H9 (cell line): ENCODE measurements around the gene SYNE2. TPM values are rescaled to one million over a fixed set of nuclear protein-coding genes. Genes with fewer than 3 reads are reported as not detected.

Source experiments
- DNase-seq: peaks from one replicate; pipeline ENCODE4 v3.0.0-alpha.2; 2017
- H2AFZ ChIP-seq: one replicate; pipeline ENCODE4 v1.6.1; 2013; ENCODE audit warnings: mild to moderate bottlenecking, low read length, control low read depth, moderate library complexity
- H2AK5ac ChIP-seq: 2 replicates; pipeline ENCODE4 v1.6.1; 2013; ENCODE audit warnings: low read length, control low read depth, mixed read lengths; ENCODE audit not compliant: insufficient read length
- H2BK120ac ChIP-seq: one replicate; pipeline ENCODE4 v1.6.1; 2013; ENCODE audit warnings: low read depth, mild to moderate bottlenecking, low read length, control low read depth, inconsistent platforms; ENCODE audit not compliant: poor library complexity, severe bottlenecking
- H2BK12ac ChIP-seq: 2 replicates; pipeline ENCODE4 v1.6.1; 2013; ENCODE audit warnings: low read length, control low read depth, mixed read lengths, low read depth; ENCODE audit not compliant: insufficient read length
- H2BK15ac ChIP-seq: 2 replicates; pipeline ENCODE4 v1.6.1; 2013; ENCODE audit warnings: low read depth, low read length, control low read depth
- H2BK20ac ChIP-seq: one replicate; pipeline ENCODE4 v1.6.1; 2013; ENCODE audit warnings: low read depth, mild to moderate bottlenecking, low read length, control low read depth, inconsistent platforms; ENCODE audit not compliant: poor library complexity, severe bottlenecking
- H2BK5ac ChIP-seq: 2 replicates; pipeline ENCODE4 v1.6.1; 2013; ENCODE audit warnings: low read length, control low read depth, mixed read lengths; ENCODE audit not compliant: insufficient read length
- H3K14ac ChIP-seq: 2 replicates; pipeline ENCODE4 v1.6.1; 2013; ENCODE audit warnings: low read length, control low read depth; ENCODE audit not compliant: insufficient read depth
- H3K18ac ChIP-seq: 2 replicates; pipeline ENCODE4 v1.6.1; 2013; ENCODE audit warnings: low read depth, mild to moderate bottlenecking, mixed read lengths, low read length, control low read depth; ENCODE audit not compliant: insufficient read length
- H3K23ac ChIP-seq: 2 replicates; pipeline ENCODE4 v1.6.1; 2013; ENCODE audit warnings: low read length, control low read depth, mixed read lengths, low read depth; ENCODE audit not compliant: insufficient read length
- H3K23me2 ChIP-seq: 2 replicates; pipeline ENCODE4 v1.6.1; 2013; ENCODE audit warnings: low read depth, mild to moderate bottlenecking, mixed read lengths, low read length, control low read depth; ENCODE audit not compliant: insufficient read length, poor library complexity, severe bottlenecking
- H3K27ac ChIP-seq: 2 replicates; pipeline ENCODE4 v1.5.1; 2013; ENCODE audit warnings: low read length, control low read depth, mixed read lengths, low read depth; ENCODE audit not compliant: insufficient read length
- H3K27me3 ChIP-seq: 2 replicates; pipeline ENCODE4 v1.6.1; 2013; ENCODE audit warnings: low read length, control low read depth, inconsistent platforms; ENCODE audit not compliant: insufficient read depth
- H3K4ac ChIP-seq: 2 replicates; pipeline ENCODE4 v1.6.1; 2013; ENCODE audit warnings: low read depth, mild to moderate bottlenecking, control low read depth, inconsistent platforms, low read length, moderate library complexity
- H3K4me1 ChIP-seq: 2 replicates; pipeline ENCODE4 v1.6.1; 2013; ENCODE audit warnings: low read length, control low read depth, inconsistent platforms; ENCODE audit not compliant: insufficient read depth
- H3K4me2 ChIP-seq: 2 replicates; pipeline ENCODE4 v1.6.1; 2013; ENCODE audit warnings: low read length, control low read depth, mixed read lengths; ENCODE audit not compliant: insufficient read length, insufficient read depth
- H3K56ac ChIP-seq: 2 replicates; pipeline ENCODE4 v1.6.1; 2013; ENCODE audit warnings: low read depth, mild to moderate bottlenecking, mixed read lengths, low read length, control low read depth; ENCODE audit not compliant: insufficient read length
- H3K79me1 ChIP-seq: 2 replicates; pipeline ENCODE4 v1.6.1; 2013; ENCODE audit warnings: low read depth, mild to moderate bottlenecking, moderate library complexity, low read length, control low read depth, inconsistent platforms; ENCODE audit not compliant: insufficient read depth, poor library complexity, severe bottlenecking
- H3K79me2 ChIP-seq: 2 replicates; pipeline ENCODE4 v1.6.1; 2013; ENCODE audit warnings: low read length, control low read depth, inconsistent platforms; ENCODE audit not compliant: insufficient read depth
- H3K9ac ChIP-seq: 2 replicates; pipeline ENCODE4 v1.6.1; 2013; ENCODE audit warnings: low read length, control low read depth, mixed read lengths; ENCODE audit not compliant: insufficient read length; ENCODE audit errors: extremely low read depth
- H3K9me3 ChIP-seq: one replicate; pipeline ENCODE4 v1.6.1; 2013; ENCODE audit warnings: low read depth, low read length, inconsistent platforms; ENCODE audit not compliant: control insufficient read depth
- H3T11ph ChIP-seq: one replicate; pipeline ENCODE4 v1.6.1; 2013; ENCODE audit warnings: mild to moderate bottlenecking, low read length, control low read depth, inconsistent platforms
- H4K20me1 ChIP-seq: one replicate; pipeline ENCODE4 v1.6.1; 2013; ENCODE audit not compliant: control insufficient read depth, insufficient read length, insufficient read depth
- H4K5ac ChIP-seq: 2 replicates; pipeline ENCODE4 v1.6.1; 2013; ENCODE audit warnings: low read depth, mild to moderate bottlenecking, mixed read lengths, low read length, control low read depth; ENCODE audit not compliant: insufficient read length
- H4K8ac ChIP-seq: replicated peaks from 2 replicates; pipeline ENCODE4 v1.6.1; 2013; ENCODE audit warnings: low read length, control low read depth, mixed read lengths, low read depth; ENCODE audit not compliant: insufficient read length
- H4K91ac ChIP-seq: 2 replicates; pipeline ENCODE4 v1.6.1; 2013; ENCODE audit warnings: low read depth, mild to moderate bottlenecking, moderate library complexity, mixed read lengths, low read length, control low read depth; ENCODE audit not compliant: insufficient read length
- H3K27ac Mint-ChIP-seq, 3 experiments: 2 replicates in 2 of 3; 3 replicates in 1 of 3; pipeline ENCODE4 v1.8.0; 2020 to 2021; ENCODE audit warnings: mixed read lengths in 3 of 3, mild to moderate bottlenecking in 1 of 3, moderate library complexity in 1 of 3
- H3K27me3 Mint-ChIP-seq: 2 replicates; pipeline ENCODE4 v1.8.0; 2021; ENCODE audit warnings: low read depth, mild to moderate bottlenecking, moderate library complexity, mixed read lengths
- H3K36me3 Mint-ChIP-seq, 3 experiments: 2 replicates in 2 of 3; 3 replicates in 1 of 3; pipeline ENCODE4 v1.8.0; 2020 to 2021; ENCODE audit warnings: low read depth in 3 of 3, mixed read lengths in 3 of 3; ENCODE audit not compliant: insufficient read depth in 1 of 3
- H3K4me1 Mint-ChIP-seq, 2 experiments: 2 replicates each; pipeline ENCODE4 v1.8.0; 2020; ENCODE audit warnings: mixed read lengths in 2 of 2
- H3K4me3 Mint-ChIP-seq, 2 experiments: 2 replicates in 1 of 2; 3 replicates in 1 of 2; pipeline ENCODE4 v1.8.0; 2020 to 2021; ENCODE audit warnings: mild to moderate bottlenecking in 2 of 2, mixed read lengths in 2 of 2, moderate library complexity in 1 of 2
- H3K9me3 Mint-ChIP-seq, 2 experiments: 2 replicates in 1 of 2; 3 replicates in 1 of 2; pipeline ENCODE4 v1.8.0; 2020; ENCODE audit warnings: mild to moderate bottlenecking in 2 of 2, mixed read lengths in 2 of 2, moderate library complexity in 1 of 2
- CTCF ChIP-seq: fragments of 200-600 bp; sonication (generic); conservative IDR thresholded peaks from 3 replicates; pipeline ENCODE4 v1.8.0; 2021; ENCODE audit warnings: antibody characterized with exemption, mild to moderate bottlenecking
- WGBS: extraction: QIAGEN DNeasy Blood & Tissue Kit; methylation state at CpG from one replicate; pipeline ENCODE4 v1.1.7; 2013; ENCODE audit warnings: missing lambda C conversion rate, low lambda C conversion rate, mixed read lengths; ENCODE audit not compliant: insufficient read length; ENCODE audit errors: extremely low coverage; 5-methylcytosine and 5-hydroxymethylcytosine counted together
- total RNA-seq: library from RNA; stranded (reverse); gene quantifications from 2 replicates; pipeline ENCODE4 v1.2.1, GENCODE V29; 2021

SYNE2 gene
- total RNA-seq, 1 experiment from 2014 or later = 43.3 TPM

GRCh38 chr14:64247195-64247594, 394.4 kb downstream of the SYNE2 start:
- Histone ChIP-seq H4K5ac (no peak overlapping the region), H3K27ac (no peak overlapping the region), H3K14ac (no peak overlapping the region), H2BK120ac (no peak overlapping the region), H4K91ac (no peak overlapping the region), H3K4ac (no peak overlapping the region), H3K9me3 (no peaks in the 10 kb centered on the region), H3K4me2 (no peak overlapping the region), H3K23ac (no peak overlapping the region), H3K4me1 (no peaks in the 10 kb centered on the region), H2BK15ac (no peak overlapping the region), H2AK5ac (no peak overlapping the region), H3K79me2 (no peaks in the 10 kb centered on the region), H4K20me1 (no peaks in the 10 kb centered on the region), H3T11ph (no peak overlapping the region), H3K79me1 (no peaks in the 10 kb centered on the region), H4K8ac (no peak overlapping the region), H2BK20ac (no peak overlapping the region), H3K9ac (no peak overlapping the region), H3K56ac (no peak overlapping the region), H2AFZ (no peak overlapping the region), H3K18ac (no peak overlapping the region), H2BK5ac (no peak overlapping the region), H3K27me3 (no peaks in the 10 kb centered on the region), H2BK12ac (no peak overlapping the region), H3K23me2 (no peaks in the 10 kb centered on the region)
- no peak for DNase-seq
- no peak for TF ChIP-seq CTCF
- Mint-ChIP-seq H3K4me3 (no peak overlapping the region), H3K36me3 (no peaks in the 10 kb centered on the region; a peak in 1 of 7 replicates), H3K9me3 (peaks cover 2% of the 10 kb centered on the region in 2 experiments; a peak in 2 of 5 replicates), H3K27ac (no peak overlapping the region), H3K27me3 (no peaks in the 10 kb centered on the region; the same call in 1 of the 2 replicates), H3K4me1 (peaks cover 0 to 5% of the 10 kb centered on the region in 2 experiments; a peak in 2 of 4 replicates)
- no CpG with 5 or more reads among the region's 3 CpGs for WGBS
